Thyroid gland (tissue), 4 donors: Measurements from ENCODE around the gene ZC3H18. TPM values are rescaled to one million over a fixed set of nuclear protein-coding genes. Genes with fewer than 3 reads are reported as not detected.
A peak's percentile ranks its signal among the peaks of the same experiment; 100 is the strongest.

ENCODE experiments used
- DNase-seq, 2 donors: peaks; one replicate each; pipeline ENCODE4 v3.0.0-alpha.2; 2019
- H3K27ac ChIP-seq, 3 donors: fragments of 200-600 bp; sonication (generic); 1 replicate in 2 of 3; 2 replicates in 1 of 3; pipeline ENCODE4 v1.5.1; 2016 to 2019; ENCODE audit warnings: mild to moderate bottlenecking in 1 of 3, moderate library complexity in 1 of 3
- H3K27me3 ChIP-seq: fragments of 200-600 bp; sonication (generic); one replicate; pipeline ENCODE4 v1.5.1; 2019
- H3K36me3 ChIP-seq, 2 donors: fragments of 200-600 bp; sonication (generic); one replicate each; pipeline ENCODE4 v1.5.1; 2016 to 2019
- H3K4me1 ChIP-seq, 2 donors: fragments of 200-600 bp; sonication (generic); one replicate each; pipeline ENCODE4 v1.5.1; 2017 to 2019
- H3K4me3 ChIP-seq, 3 donors: fragments of 200-600 bp; sonication (generic); replicated peaks in 1 of 3; 1 replicate in 2 of 3; 2 replicates in 1 of 3; pipeline ENCODE4 v1.5.1; 2016; ENCODE audit warnings: mild to moderate bottlenecking in 1 of 3
- H3K9me3 ChIP-seq: fragments of 200-600 bp; sonication (generic); one replicate; pipeline ENCODE4 v1.5.1; 2017
- CTCF ChIP-seq, 6 experiments: fragments of 200-600 bp in 3 of 6; fragments of 450-650 bp in 3 of 6; sonication (generic) in 3 of 6; IDR thresholded peaks; one replicate each; pipeline ENCODE4 v1.5.1; 2016 to 2019; ENCODE audit warnings: antibody characterized with exemption in 6 of 6, mild to moderate bottlenecking in 2 of 6, inconsistent platforms in 1 of 6, moderate library complexity in 1 of 6
- POLR2A ChIP-seq, 2 donors: fragments of 450-650 bp; IDR thresholded peaks; one replicate each; pipeline ENCODE4 v1.6.1; 2017; ENCODE audit warnings: antibody characterized with exemption in 2 of 2, mild to moderate bottlenecking in 2 of 2, moderate library complexity in 1 of 2
- WGBS, 2 donors: methylation state at CpG; one replicate each; pipeline ENCODE4 v1.1.5; 2017; 5-methylcytosine and 5-hydroxymethylcytosine counted together
- intact Hi-C: fragments of 100-400 bp; cut with DNase I; formaldehyde crosslinking; loops from one replicate; pipeline ENCODE4 v1.15.1; 2023
- total RNA-seq, 4 donors: library from RNA; depleted of rRNA; stranded (reverse); fragments of >200 nt; gene quantifications; one replicate each; pipeline ENCODE4 v1.2.3, GENCODE V29; 2016

The ZC3H18 gene
- total RNA-seq, 4 donors from 2014 or later: 14.8 to 25.5 (median 20.9) TPM

- Histone ChIP-seq H3K27ac (no peak overlapping the region), H3K27me3 (no peaks in the 10 kb centered on the region), H3K9me3 (no peaks in the 10 kb centered on the region), H3K36me3 (no peaks in the 10 kb centered on the region), H3K4me1 (peaks cover 26 to 36% of the 10 kb centered on the region in 2 donors), H3K4me3 (peak overlapping the region in 1 of 3 donors; percentile 54)
- 95% methylated on average over 7 to 8 of the region's 22 CpGs for WGBS, 2 donors
- intact Hi-C loops: no loop called here
- DNase-seq: no peak
- TF ChIP-seq CTCF (IDR thresholded peaks at IDR 0.05) (no peak), POLR2A (IDR thresholded peaks at IDR 0.05) (no peak)
These were observed 34.9 kb upstream of the ZC3H18 start for GRCh38 chr16:88535191-88535856.

- DNase-seq: no peak
- peaks cover 26 to 36% of the 10 kb centered on the region in 2 donors for H3K4me1 ChIP-seq
- intact Hi-C loops: no loop called here
- no peaks in the 10 kb centered on the region for H3K27me3 ChIP-seq
- no peaks in the 10 kb centered on the region for H3K36me3 ChIP-seq
- H3K9me3 ChIP-seq: no peaks in the 10 kb centered on the region
- H3K27ac ChIP-seq: no peak overlapping the region
- 89 to 92% methylated on average over 9 of the region's 9 CpGs for WGBS, 2 donors
- no peak overlapping the region for H3K4me3 ChIP-seq
- no peak for TF ChIP-seq CTCF (IDR thresholded peaks at IDR 0.05)
- no peak for TF ChIP-seq POLR2A (IDR thresholded peaks at IDR 0.05)
These were observed 34.4 kb upstream of the ZC3H18 start for GRCh38 chr16:88535857-88536222.

GRCh38 chr16:88536510-88536909 is 33.7 kb upstream of the ZC3H18 start:
- WGBS, 2 donors: 76 to 79% methylated on average over 10 to 11 of the region's 11 CpGs
- DNase-seq: no peak
- intact Hi-C loops: no loop called here
- peak overlapping the region in 1 of 3 donors; percentile 6 for H3K27ac ChIP-seq
- H3K9me3 ChIP-seq: no peaks in the 10 kb centered on the region
- no peaks in the 10 kb centered on the region for H3K27me3 ChIP-seq
- peaks cover 26 to 38% of the 10 kb centered on the region in 2 donors for H3K4me1 ChIP-seq
- TF ChIP-seq POLR2A (IDR thresholded peaks at IDR 0.05): no peak
- TF ChIP-seq CTCF (IDR thresholded peaks at IDR 0.05): no peak
- no peak overlapping the region for H3K4me3 ChIP-seq
- no peaks in the 10 kb centered on the region for H3K36me3 ChIP-seq

GRCh38 chr16:88536971-88537751 is 33.0 kb upstream of the ZC3H18 start:
- DNase-seq: peak; percentile 78 to 81
- intact Hi-C loops: no loop called here
- WGBS, 2 donors: 66 to 71% methylated on average over 11 to 23 of the region's 31 CpGs
- H3K9me3 ChIP-seq: no peaks in the 10 kb centered on the region
- H3K36me3 ChIP-seq: no peaks in the 10 kb centered on the region
- H3K4me3 ChIP-seq: no peak overlapping the region
- no peak for TF ChIP-seq CTCF (IDR thresholded peaks at IDR 0.05)
- no peak for TF ChIP-seq POLR2A (IDR thresholded peaks at IDR 0.05)
- peak overlapping the region in 1 of 3 donors; percentile 6 for H3K27ac ChIP-seq
- H3K27me3 ChIP-seq: no peaks in the 10 kb centered on the region
- H3K4me1 ChIP-seq: peaks cover 26 to 38% of the 10 kb centered on the region in 2 donors

GRCh38 chr16:88537859-88538258 is 32.3 kb upstream of the ZC3H18 start:
- intact Hi-C loops: no loop called here
- no peak for DNase-seq
- no peak overlapping the region for H3K4me3 ChIP-seq
- no peak for TF ChIP-seq POLR2A (IDR thresholded peaks at IDR 0.05)
- no peak for TF ChIP-seq CTCF (IDR thresholded peaks at IDR 0.05)
- H3K27me3 ChIP-seq: no peaks in the 10 kb centered on the region
- no peaks in the 10 kb centered on the region for H3K9me3 ChIP-seq
- H3K36me3 ChIP-seq: no peaks in the 10 kb centered on the region
- H3K4me1 ChIP-seq: peaks cover 23 to 35% of the 10 kb centered on the region in 2 donors
- WGBS, 2 donors: 79 to 81% methylated on average over 4 of the region's 4 CpGs
- H3K27ac ChIP-seq: no peak overlapping the region
